ENCODE data around the gene TMEM88. TPM values are rescaled to one million over a fixed set of nuclear protein-coding genes. Genes with fewer than 3 reads are reported as not detected.
A peak's percentile ranks its signal among the peaks of the same experiment; 100 is the strongest.

TMEM88 gene
- polyA plus RNA-seq, 6 donors from 2014 or later = 0.68 TPM; not detected in 5

GRCh38 chr17:7849751-7850504 is 4.9 kb upstream of the TMEM88 start:
- DNase-seq (no peak), ATAC-seq (ENCODE audit: low read depth in 2 of 2) (no peak)
- Mint-ChIP-seq H3K9me3 (no peaks in the 10 kb centered on the region), H3K27ac (peak overlapping the region; percentile 22 to 95 (median 88)), H3K4me3 (peak overlapping the region in 2 of 8 donors; percentile 25 to 85), H3K27me3 (no peaks in the 10 kb centered on the region), H3K36me3 (peaks cover 0 to 7% of the 10 kb centered on the region in 2 donors), H3K4me1 (peaks cover 23 to 30% (median 26%) of the 10 kb centered on the region in 3 donors)

GRCh38 chr17:7850701-7851437 is 4.0 kb upstream of the TMEM88 start:
- Mint-ChIP-seq H3K4me3 (peak overlapping the region; percentile 56 to 85 (median 77)), H3K27me3 (no peaks in the 10 kb centered on the region), H3K4me1 (peaks cover 15 to 22% (median 17%) of the 10 kb centered on the region in 3 donors), H3K9me3 (no peaks in the 10 kb centered on the region), H3K27ac (peak overlapping the region; percentile 87 to 97 (median 91)), H3K36me3 (peaks cover 0 to 7% of the 10 kb centered on the region in 2 donors)
- DNase-seq = no peak
- ATAC-seq (ENCODE audit: low read depth in 2 of 2) = peak; percentile 1 to 4

- Mint-ChIP-seq H3K27me3 (no peaks in the 10 kb centered on the region), H3K9me3 (no peaks in the 10 kb centered on the region), H3K4me1 (peaks cover 15 to 22% (median 17%) of the 10 kb centered on the region in 3 donors), H3K4me3 (peak overlapping the region; percentile 56 to 85 (median 77)), H3K27ac (peak overlapping the region; percentile 87 to 97 (median 91)), H3K36me3 (peaks cover 0 to 4% of the 10 kb centered on the region in 2 donors)
- DNase-seq (peak; percentile 95), ATAC-seq (ENCODE audit: low read depth in 2 of 2) (peak; percentile 78 to 86)
Measured at GRCh38 chr17:7851438-7852261, 3.2 kb upstream of the TMEM88 start.

- Mint-ChIP-seq H3K4me3 (peak overlapping the region in 2 of 8 donors; percentile 80 to 85), H3K9me3 (no peaks in the 10 kb centered on the region), H3K36me3 (no peaks in the 10 kb centered on the region), H3K4me1 (peaks cover 15 to 22% (median 17%) of the 10 kb centered on the region in 3 donors), H3K27me3 (no peaks in the 10 kb centered on the region), H3K27ac (peak overlapping the region in 4 of 6 donors; percentile 73 to 92 (median 89))
- ATAC-seq (ENCODE audit: low read depth in 2 of 2) = no peak
- no peak for DNase-seq
Measured at GRCh38 chr17:7852262-7852670, 2.6 kb upstream of the TMEM88 start.

- ATAC-seq (ENCODE audit: low read depth in 2 of 2) = no peak
- DNase-seq = peak; percentile 26
- H3K9me3 Mint-ChIP-seq = no peaks in the 10 kb centered on the region
- no peaks in the 10 kb centered on the region for H3K27me3 Mint-ChIP-seq
- H3K4me3 Mint-ChIP-seq = peak overlapping the region in 1 of 8 donors; percentile 85
- H3K4me1 Mint-ChIP-seq = peaks cover 15 to 22% (median 17%) of the 10 kb centered on the region in 3 donors
- H3K36me3 Mint-ChIP-seq = no peaks in the 10 kb centered on the region
- H3K27ac Mint-ChIP-seq = peak overlapping the region in 3 of 6 donors; percentile 73 to 88 (median 81)
Measured at GRCh38 chr17:7852919-7853690, 1.8 kb upstream of the TMEM88 start.

- peak overlapping the region in 3 of 6 donors; percentile 38 to 74 (median 62) for H3K27ac Mint-ChIP-seq
Measured at GRCh38 chr17:7853691-7854038, 1.2 kb upstream of the TMEM88 start.

GRCh38 chr17:7854078-7854777 is 638 bp upstream of the TMEM88 start:
- no peaks in the 10 kb centered on the region for H3K36me3 Mint-ChIP-seq
- H3K4me3 Mint-ChIP-seq = peak overlapping the region in 3 of 8 donors; percentile 10 to 61 (median 42)
- DNase-seq (no peak), ATAC-seq (ENCODE audit: low read depth in 2 of 2) (no peak)
- no peaks in the 10 kb centered on the region for H3K27me3 Mint-ChIP-seq
- H3K9me3 Mint-ChIP-seq = no peaks in the 10 kb centered on the region
- H3K4me1 Mint-ChIP-seq = peaks cover 17 to 20% (median 18%) of the 10 kb centered on the region in 3 donors
- peak overlapping the region in 2 of 6 donors; percentile 62 to 74 for H3K27ac Mint-ChIP-seq

More at GRCh38 chr17:7853691-7854038, 1.2 kb upstream of the TMEM88 start:
- no peak for DNase-seq
- Mint-ChIP-seq H3K4me3 (peak overlapping the region in 2 of 8 donors; percentile 10 to 42), H3K4me1 (peaks cover 15 to 20% (median 17%) of the 10 kb centered on the region in 3 donors), H3K36me3 (no peaks in the 10 kb centered on the region), H3K9me3 (no peaks in the 10 kb centered on the region), H3K27me3 (no peaks in the 10 kb centered on the region)
- no peak for ATAC-seq (ENCODE audit: low read depth in 2 of 2)

GRCh38 chr17:7855660-7856010 is 769 bp downstream of the TMEM88 start:
- Mint-ChIP-seq H3K4me3 (no peak overlapping the region), H3K4me1 (peaks cover 10 to 21% (median 18%) of the 10 kb centered on the region in 3 donors), H3K27me3 (no peaks in the 10 kb centered on the region), H3K9me3 (no peaks in the 10 kb centered on the region), H3K36me3 (no peaks in the 10 kb centered on the region), H3K27ac (no peak overlapping the region)
- ATAC-seq (ENCODE audit: low read depth in 2 of 2) = no peak
- no peak for DNase-seq

- H3K27me3 Mint-ChIP-seq = no peaks in the 10 kb centered on the region
- H3K4me3 Mint-ChIP-seq = no peak overlapping the region
- ATAC-seq (ENCODE audit: low read depth in 2 of 2) (no peak), DNase-seq (peak; percentile 25)
- H3K4me1 Mint-ChIP-seq = peaks cover 10 to 16% (median 13%) of the 10 kb centered on the region in 3 donors
- peak overlapping the region in 1 of 6 donors; percentile 9 for H3K27ac Mint-ChIP-seq
- H3K36me3 Mint-ChIP-seq = no peaks in the 10 kb centered on the region
- H3K9me3 Mint-ChIP-seq = no peaks in the 10 kb centered on the region
Measured at GRCh38 chr17:7856011-7856810, 1.3 kb downstream of the TMEM88 start.

- H3K4me1 Mint-ChIP-seq = peaks cover 2 to 9% (median 4%) of the 10 kb centered on the region in 3 donors
- no peaks in the 10 kb centered on the region for H3K9me3 Mint-ChIP-seq
- ATAC-seq (ENCODE audit: low read depth in 2 of 2) (peak; percentile 80 to 83), DNase-seq (peak; percentile 97)
- H3K27ac Mint-ChIP-seq = no peak within 1 kb of the TSS
- no peaks in the 10 kb centered on the region for H3K36me3 Mint-ChIP-seq
- no peak within 1 kb of the TSS for H3K4me3 Mint-ChIP-seq
- H3K27me3 Mint-ChIP-seq = no peaks in the 10 kb centered on the region
Measured at GRCh38 chr17:7856811-7857712, 2.2 kb downstream of the TMEM88 start, which contains the start of gene NAA38. Gene NAA38 (minus strand): TSS chr17:7857559. CDS start chr17:7857463, 96 bp downstream.

All from naive B cell (primary cell).